Heart left ventricle (tissue), 16 donors: ENCODE results near the gene ATRNL1. TPM values are rescaled to one million over a fixed set of nuclear protein-coding genes. Genes with fewer than 3 reads are reported as not detected.

Experiments used
- ATAC-seq, 4 donors: fragments of 200-7000 bp; cut with Tn5 transposase; one replicate each; pipeline ENCODE4 v1.9.1; 2020 to 2022; ENCODE audit warnings: moderate library complexity in 4 of 4, mild to moderate bottlenecking in 3 of 4, moderate number of reproducible peaks in 1 of 4
- DNase-seq, 5 donors: peaks; one replicate each; pipeline ENCODE4 v3.0.0-alpha.2; 2020
- H3K27ac ChIP-seq, 12 donors: fragments of 200-600 bp; sonication (generic) in 4 of 12; one replicate each; pipeline versions ENCODE4 v1.5.0 to v1.8.0; 2016 to 2022; ENCODE audit warnings: mild to moderate bottlenecking in 2 of 12
- H3K27me3 ChIP-seq, 9 donors: fragments of 200-600 bp; sonication (generic) in 2 of 9; one replicate each; pipeline versions ENCODE4 v1.5.1 to v1.8.0; 2016 to 2022; ENCODE audit warnings: mild to moderate bottlenecking in 3 of 9
- H3K36me3 ChIP-seq, 9 donors: fragments of 200-600 bp; sonication (generic) in 2 of 9; one replicate each; pipeline versions ENCODE4 v1.5.0 to v1.8.0; 2018 to 2022; ENCODE audit warnings: mild to moderate bottlenecking in 2 of 9
- H3K4me1 ChIP-seq, 12 donors: fragments of 200-600 bp; sonication (generic) in 4 of 12; one replicate each; pipeline versions ENCODE4 v1.5.0 to v1.8.0; 2016 to 2022; ENCODE audit warnings: mild to moderate bottlenecking in 3 of 12
- H3K4me3 ChIP-seq, 12 donors: fragments of 200-600 bp; sonication (generic) in 4 of 12; one replicate each; pipeline versions ENCODE4 v1.5.0 to v1.8.0; 2017 to 2022; ENCODE audit warnings: mild to moderate bottlenecking in 9 of 12, moderate library complexity in 4 of 12
- H3K9me3 ChIP-seq, 12 donors: fragments of 200-600 bp; sonication (generic) in 4 of 12; one replicate each; pipeline versions ENCODE4 v1.5.0 to v1.8.0; 2016 to 2022; ENCODE audit warnings: mild to moderate bottlenecking in 1 of 12
- CTCF ChIP-seq, 12 donors: fragments of 200-600 bp; sonication (generic) in 4 of 12; IDR thresholded peaks; one replicate each; pipeline versions ENCODE4 v1.5.0 to v1.8.0; 2018 to 2022; ENCODE audit warnings: antibody characterized with exemption in 12 of 12, mild to moderate bottlenecking in 5 of 12
- POLR2A ChIP-seq, 2 donors: fragments of 450-650 bp; IDR thresholded peaks; one replicate each; pipeline ENCODE4 v1.6.1; 2017; ENCODE audit warnings: antibody characterized with exemption in 2 of 2, mild to moderate bottlenecking in 2 of 2, moderate library complexity in 2 of 2
- WGBS, 4 donors: extraction: QIAGEN DNeasy Blood & Tissue Kit in 2 of 4; methylation state at CpG; one replicate each; pipeline versions ENCODE4 v1.1.5 to v1.1.7; 2013 to 2018; 5-methylcytosine and 5-hydroxymethylcytosine counted together
- intact Hi-C, 10 donors: fragments of 100-400 bp; cut with DNase I; formaldehyde crosslinking; loops; one replicate each; pipeline versions ENCODE4 v1.11.1 to v1.14.2; 2022
- polyA plus RNA-seq, 2 donors: library from polyadenylated mRNA; stranded (reverse); fragments of 200-250 nt; gene quantifications; one replicate each; pipeline ENCODE4 v1.2.3, GENCODE V29; 2013
- total RNA-seq, 9 donors: library from RNA; depleted of rRNA in 2 of 9; stranded (reverse); fragments of >200 nt in 2 of 9; fragmentation: NEBNext Ultra II Directional in 3 of 9; extraction: Animal tissue kit (Norgen Biotek cat#: 25700) in 3 of 9; gene quantifications; one replicate each; pipeline versions ENCODE4 v1.1.0 to v1.2.4, GENCODE V29; 2016 to 2023
- donor health status: ischemic (EF 13 %, LVEDD 7.1; RV severe dilation, severe dysfunction).
- donor health status: healthy with polysubstance abuse.
- donor health status: DM: no; HTN: yes; CAD: no.
- donor health status: DM: no; HTN: no; CAD: no.
- donor health status: ischemic (EF 25% LVEDD 6.9; RV normal size, moderate dysfunction).
- donor health status: ischemic (EF 25% LVEDD 5.7; RV mildly dilated, moderate dysfunction).
- donor health status: healthy.
- donor health status: DM: yes; HTN: yes; CAD: no.
- donor health status: ischemic (EF 35%, LVEDD 5.7; RV mildly dilated, moderate dysfunction).
- donor health status: nonischemic (EF 11% LVEDD 7.7; RV severe dilation, severe dysfunction).
- donor health status: DM: yes; HTN: yes; CAD: no.
- donor health status: PGD.
- donor health status: ischemic (EF 29% LVEDD 5.4; RV normal size, mild dysfunction).
- donor health status: nonischemic (EF 23%, LVEDD 6.1; RV moderate dilation, normal function).

The ATRNL1 gene
- total and polyA plus RNA-seq, 11 donors, result 0.13 to 28.5 (median 3.0) TPM

- no peak for ATAC-seq
- no peak for DNase-seq
- Histone ChIP-seq H3K4me1 (no peaks in the 10 kb centered on the region), H3K27ac (no peak overlapping the region), H3K9me3 (no peaks in the 10 kb centered on the region), H3K27me3 (no peaks in the 10 kb centered on the region), H3K4me3 (no peak overlapping the region), H3K36me3 (no peaks in the 10 kb centered on the region)
- intact Hi-C loops, result no loop called here
- WGBS, 4 donors, result 81 to 91% (median 89%) methylated on average over 3 of the region's 3 CpGs
- no peak for TF ChIP-seq CTCF (IDR thresholded peaks at IDR 0.05)
- no peak for TF ChIP-seq POLR2A (IDR thresholded peaks at IDR 0.05)
Observed at GRCh38 chr10:115968236-115968635, 875.1 kb downstream of the ATRNL1 start.

- ATAC-seq (no peak), DNase-seq (no peak)
- intact Hi-C loops, result no loop called here
- no peak for TF ChIP-seq POLR2A (IDR thresholded peaks at IDR 0.05)
- TF ChIP-seq CTCF (IDR thresholded peaks at IDR 0.05), result no peak
- Histone ChIP-seq H3K4me1 (no peaks in the 10 kb centered on the region), H3K27ac (no peak overlapping the region), H3K36me3 (no peaks in the 10 kb centered on the region), H3K4me3 (no peak overlapping the region), H3K27me3 (no peaks in the 10 kb centered on the region), H3K9me3 (peaks cover 0 to 5% (median 0%) of the 10 kb centered on the region in 12 donors)
- 70 to 78% (median 76%) methylated on average over 11 of the region's 11 CpGs for WGBS, 4 donors
Observed at GRCh38 chr10:115969591-115969990, 876.4 kb downstream of the ATRNL1 start.

- 76 to 85% (median 79%) methylated on average over 6 of the region's 6 CpGs for WGBS, 4 donors
- intact Hi-C loops, result no loop called here
- peaks cover 0 to 5% (median 0%) of the 10 kb centered on the region in 12 donors for H3K9me3 ChIP-seq
- ATAC-seq (no peak), DNase-seq (no peak)
- TF ChIP-seq POLR2A (IDR thresholded peaks at IDR 0.05), result no peak
- TF ChIP-seq CTCF (IDR thresholded peaks at IDR 0.05), result no peak
- H3K27me3 ChIP-seq, result no peaks in the 10 kb centered on the region
- H3K36me3 ChIP-seq, result no peaks in the 10 kb centered on the region
- H3K4me1 ChIP-seq, result no peaks in the 10 kb centered on the region
- no peak overlapping the region for H3K27ac ChIP-seq
- H3K4me3 ChIP-seq, result no peak overlapping the region
Observed at GRCh38 chr10:115971921-115972320, 878.8 kb downstream of the ATRNL1 start.

GRCh38 chr10:115972426-115972825 is 879.3 kb downstream of the ATRNL1 start:
- DNase-seq, result no peak
- no peak for ATAC-seq
- no peaks in the 10 kb centered on the region for H3K27me3 ChIP-seq
- no peak overlapping the region for H3K27ac ChIP-seq
- 77 to 92% (median 85%) methylated on average over 11 of the region's 11 CpGs for WGBS, 4 donors
- no peaks in the 10 kb centered on the region for H3K36me3 ChIP-seq
- peaks cover 0 to 5% (median 0%) of the 10 kb centered on the region in 12 donors for H3K9me3 ChIP-seq
- no peak for TF ChIP-seq CTCF (IDR thresholded peaks at IDR 0.05)
- no peak for TF ChIP-seq POLR2A (IDR thresholded peaks at IDR 0.05)
- H3K4me3 ChIP-seq, result no peak overlapping the region
- intact Hi-C loops, result no loop called here
- H3K4me1 ChIP-seq, result no peaks in the 10 kb centered on the region
